A549 treated with ZK216348 at 1 μM for 4 hours (cell line): ENCODE data around the gene DAZ4. TPM values are rescaled to one million over a fixed set of nuclear protein-coding genes. Genes with fewer than 3 reads are reported as not detected.

Experiments
- total RNA-seq: library from RNA; stranded (reverse); fragments of 200-300 nt; extraction: Qiagen RNA extraction; gene quantifications from 5 replicates; pipeline ENCODE4 v1.2.3, GENCODE V29; 2022; ENCODE audit warnings: low read depth

Gene DAZ4
- not detected in 5 replicates for total RNA-seq

GRCh38 chrY:24833619-24834018 is at the start of gene DAZ4:
Gene DAZ4, plus strand, starts transcription at chrY:24833919. Its CDS starts 208 bp downstream, at chrY:24834127.

DNA sequence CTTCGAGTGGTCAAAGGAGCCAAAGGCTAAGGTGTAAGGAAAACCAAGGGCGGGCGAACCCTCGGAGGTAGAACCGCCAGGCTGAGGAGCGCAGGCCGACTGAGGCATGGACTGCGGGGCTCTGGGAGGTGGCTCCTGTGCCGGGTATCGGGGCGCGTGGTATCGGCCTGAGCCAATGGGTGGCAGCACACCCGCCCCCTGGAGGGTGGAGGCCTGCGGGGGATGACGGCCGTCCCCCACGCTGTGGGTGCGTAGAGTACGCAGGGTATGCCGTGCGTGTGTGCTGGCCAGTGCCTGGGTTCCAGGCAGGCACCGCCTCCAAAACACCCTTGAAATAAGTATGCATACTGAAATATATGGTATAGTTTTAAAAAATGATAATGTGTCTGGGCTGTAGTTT is 20.4 kb upstream of the DAZ4 start, which contains the start of gene DAZ3:
Gene DAZ3 (minus strand): TSS at position 101 of the 400 bp plus-strand sequence. CDS start 208 bp downstream, outside the sequence.

Other genes starting within 250 kb of the DAZ4 start
- gene BPY2B, start 215.9 kb upstream of the DAZ4 start, total RNA-seq = not detected in 5 replicates
- not detected in 5 replicates for gene DAZ3, start 20.5 kb upstream of the DAZ4 start, total RNA-seq
- not detected in 5 replicates for gene BPY2C, start 218.2 kb downstream of the DAZ4 start, total RNA-seq